B cell (primary cell): ENCODE data around the gene UBAC2. TPM values are rescaled to one million over a fixed set of nuclear protein-coding genes. Genes with fewer than 3 reads are reported as not detected.

Experiments
- ATAC-seq: fragments of 200-7000 bp; cut with Tn5 transposase; one replicate; pipeline ENCODE4 v1.10.0; 2021; ENCODE audit warnings: low read depth, mild to moderate bottlenecking, moderate number of reproducible peaks, moderate library complexity
- CTCF ChIA-PET: fragments of 350-600 bp; sonication (Branson Sonifier 250); formaldehyde crosslinking; loops from one replicate; lab custom pipeline; 2021; ENCODE audit warnings: antibody characterized with exemption, inconsistent platforms; lab: Charles Lee
- POLR2A ChIA-PET: fragments of 350-600 bp; sonication (Branson Sonifier 250); formaldehyde crosslinking; loops from one replicate; lab custom pipeline; 2021; ENCODE audit warnings: antibody characterized with exemption; lab: Charles Lee
- DNase-seq: peaks from one replicate; pipeline ENCODE4 v3.0.0; 2013
- H2AFZ ChIP-seq: 2 replicates; pipeline ENCODE4 v1.6.1; 2012; ENCODE audit warnings: mild to moderate bottlenecking, low read depth, low read length; ENCODE audit not compliant: insufficient read depth, poor library complexity, severe bottlenecking
- H3K27ac ChIP-seq, 2 donors: 1 replicate in 1 of 2; 2 replicates in 1 of 2; pipeline ENCODE4 v1.5.1; 2012 to 2013; ENCODE audit warnings: low read length in 2 of 2, mild to moderate bottlenecking in 2 of 2, moderate library complexity in 1 of 2
- H3K27me3 ChIP-seq, 4 experiments: fragments of 200-600 bp in 1 of 4; sonication (generic) in 1 of 4; replicated peaks in 1 of 4; 1 replicate in 2 of 4; 2 replicates in 2 of 4; pipeline versions ENCODE4 v1.6.1 to v1.7.0; 2013 to 2016; ENCODE audit warnings: low read length in 3 of 4, mild to moderate bottlenecking in 2 of 4, mixed read lengths in 1 of 4, moderate library complexity in 1 of 4; ENCODE audit not compliant: insufficient read depth in 4 of 4, control insufficient read depth in 3 of 4; ENCODE audit errors: control extremely low read depth in 1 of 4
- H3K36me3 ChIP-seq, 2 experiments: replicated peaks in 1 of 2; 1 replicate in 1 of 2; 2 replicates in 1 of 2; pipeline versions ENCODE4 v1.6.1 to v1.7.1; 2013; ENCODE audit warnings: low read length in 1 of 2; ENCODE audit not compliant: insufficient read depth in 2 of 2, control insufficient read depth in 1 of 2; ENCODE audit errors: control extremely low read depth in 1 of 2, extremely low read depth in 1 of 2
- H3K4me1 ChIP-seq, 2 donors: fragments of 200-600 bp in 1 of 2; sonication (generic) in 1 of 2; 1 replicate in 1 of 2; 2 replicates in 1 of 2; pipeline versions ENCODE4 v1.5.1 to v1.6.1; 2013 to 2017; ENCODE audit warnings: low read length in 2 of 2; ENCODE audit not compliant: control insufficient read depth in 2 of 2, insufficient read depth in 2 of 2
- H3K4me2 ChIP-seq: replicated peaks from 2 replicates; pipeline ENCODE3; 2012; ENCODE audit warnings: mild to moderate bottlenecking, low read depth, low read length; ENCODE audit not compliant: poor library complexity, severe bottlenecking
- H3K4me3 ChIP-seq, 5 experiments: fragments of 200-600 bp in 1 of 5; sonication (generic) in 1 of 5; 1 replicate in 3 of 5; 2 replicates in 2 of 5; pipeline versions ENCODE4 v1.5.1 to v1.7.0; 2011 to 2016; ENCODE audit warnings: low read length in 4 of 5, mild to moderate bottlenecking in 4 of 5, low read depth in 2 of 5, control low read depth in 1 of 5, moderate library complexity in 1 of 5; ENCODE audit not compliant: insufficient read depth in 1 of 5; ENCODE audit errors: control extremely low read depth in 1 of 5, extremely low read depth in 1 of 5
- H3K79me2 ChIP-seq: fragments of 200-600 bp; sonication (generic); one replicate; pipeline ENCODE4 v1.6.0; 2016; ENCODE audit warnings: low read length; ENCODE audit not compliant: control insufficient read depth, insufficient read depth
- H3K9ac ChIP-seq: fragments of 200-600 bp; sonication (generic); 2 replicates; pipeline ENCODE4 v1.6.1; 2017; ENCODE audit warnings: mild to moderate bottlenecking, low read length, moderate library complexity
- H3K9me3 ChIP-seq, 3 donors: one replicate each; pipeline versions ENCODE4 v1.6.1 to v1.7.1; 2013; ENCODE audit warnings: low read length in 2 of 3; ENCODE audit not compliant: control insufficient read depth in 2 of 3, insufficient read depth in 1 of 3; ENCODE audit errors: control extremely low read depth in 1 of 3
- H4K20me1 ChIP-seq: 2 replicates; pipeline ENCODE4 v1.6.0; 2012; ENCODE audit warnings: mild to moderate bottlenecking, low read length; ENCODE audit not compliant: insufficient read depth, control insufficient read depth, poor library complexity, severe bottlenecking
- H3K27ac Mint-ChIP-seq: one replicate; pipeline ENCODE4 v1.8.0; 2021; ENCODE audit warnings: mixed read lengths
- H3K27me3 Mint-ChIP-seq: one replicate; pipeline ENCODE4 v1.8.0; 2021; ENCODE audit warnings: mixed read lengths
- H3K4me1 Mint-ChIP-seq: one replicate; pipeline ENCODE4 v1.8.0; 2021; ENCODE audit warnings: mixed read lengths
- H3K4me3 Mint-ChIP-seq: one replicate; pipeline ENCODE4 v1.8.0; 2021; ENCODE audit warnings: mixed read lengths
- H3K9me3 Mint-ChIP-seq: one replicate; pipeline ENCODE4 v1.8.0; 2022; ENCODE audit warnings: mixed read lengths; ENCODE audit not compliant: insufficient read depth
- EZH2 ChIP-seq: IDR thresholded peaks from 2 replicates; pipeline ENCODE4 v1.6.1; 2012; ENCODE audit warnings: borderline replicate concordance, low read depth, mild to moderate bottlenecking, moderate library complexity, low read length; ENCODE audit not compliant: insufficient read depth, poor library complexity, severe bottlenecking
- WGBS: methylation state at CpG from one replicate; pipeline ENCODE4 v1.1.5; 2013; ENCODE audit warnings: missing lambda C conversion rate; ENCODE audit not compliant: insufficient coverage; 5-methylcytosine and 5-hydroxymethylcytosine counted together
- intact Hi-C: fragments of 100-400 bp; cut with micrococcal nuclease; formaldehyde crosslinking; loops from one replicate; pipeline ENCODE4 v1.10.0; 2022
- polyA plus RNA-seq: library from polyadenylated mRNA; depleted of rRNA; stranded (reverse); fragments of >200 nt; gene quantifications from 2 replicates; pipeline ENCODE4 v1.2.3, GENCODE V29; 2012
- total RNA-seq, 2 donors: library from RNA; stranded (reverse); fragments of 120-200 nt in 1 of 2; gene quantifications; 1 replicate in 1 of 2; 2 replicates in 1 of 2; pipeline versions ENCODE4 v1.2.3 to v1.2.4, GENCODE V29; 2013 to 2022
- TF ChIP-seq, protein P1 (sequence below): fragments of 200-600 bp; IDR thresholded peaks from one replicate; pipeline ENCODE4 v1.8.0; 2022; ENCODE audit warnings: antibody characterized with exemption, mild to moderate bottlenecking

UBAC2 gene
- total and polyA plus RNA-seq, 2 donors (not counting 1 experiment from before 2014, with no cell fraction given): 56.3 to 60.8 TPM

DNA sequence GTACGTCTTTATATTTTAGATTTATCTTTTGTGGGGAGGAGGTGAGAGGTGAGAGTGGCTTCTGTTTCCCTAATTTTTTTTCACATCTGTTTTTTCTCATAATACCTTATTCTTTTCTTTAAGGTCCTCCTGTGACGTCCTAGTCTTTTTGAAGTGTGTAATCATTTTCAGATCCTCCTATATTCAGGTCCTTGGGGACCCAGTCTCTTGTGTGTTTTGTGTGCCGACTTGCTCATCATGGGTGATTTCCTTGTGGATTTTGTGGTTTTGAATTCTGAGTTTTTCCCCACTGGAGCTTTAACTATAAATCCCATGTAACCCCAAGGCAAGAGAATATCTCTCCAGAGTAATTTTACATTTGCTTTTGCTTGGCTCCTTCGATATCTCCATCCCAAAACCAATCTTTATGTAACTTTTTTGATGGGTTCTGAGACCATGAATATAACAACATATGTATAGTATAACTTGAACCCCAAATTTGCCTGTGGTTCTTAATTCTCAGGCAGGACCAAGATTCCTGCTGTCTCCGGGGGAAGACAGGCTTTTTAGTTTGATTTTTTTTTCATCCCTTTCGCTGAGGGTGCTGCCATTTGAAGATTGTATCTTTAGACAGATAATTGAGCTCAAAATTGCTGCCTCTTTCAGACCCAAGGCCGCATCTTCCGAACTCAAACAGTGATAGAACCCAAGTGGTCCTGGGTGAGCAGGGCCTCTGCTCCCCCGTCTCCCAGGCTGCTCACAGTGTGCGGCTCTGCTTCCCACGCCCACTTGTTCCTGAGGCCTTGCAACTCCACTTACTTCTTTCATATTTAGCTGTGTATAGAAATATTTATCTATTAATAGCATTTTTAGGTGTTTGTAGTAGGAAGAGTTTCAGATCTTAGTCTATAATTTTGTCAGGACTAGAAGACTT, 165.7 kb downstream of the UBAC2 start:
- Histone ChIP-seq H2AFZ (no peak overlapping the region), H3K9ac (no peak overlapping the region), H3K79me2 (peaks cover 48% of the 10 kb centered on the region), H3K27ac (peak overlapping the region; percentile 19 to 29), H3K4me2 (peak overlapping the region; percentile 23), H3K36me3 (peaks cover 5 to 42% of the 10 kb centered on the region in 2 experiments), H3K27me3 (no peaks in the 10 kb centered on the region), H3K4me3 (peak overlapping the region in 1 of 5 experiments; percentile 17), H3K9me3 (no peaks in the 10 kb centered on the region), H3K4me1 (peaks cover 53% of the 10 kb centered on the region in 2 donors), H4K20me1 (no peaks in the 10 kb centered on the region)
- peak overlapping the region; percentile 63 for H3K4me3 Mint-ChIP-seq
- H3K9me3 Mint-ChIP-seq: peaks cover 3% of the 10 kb centered on the region
- peak overlapping the region; percentile 82 for H3K27ac Mint-ChIP-seq
- intact Hi-C loops: loop anchor here (1.0 kb wide), 2 partner anchors 9 kb away; no protein-coding TSS in a partner anchor
- POLR2A ChIA-PET: interaction anchor here (0.5 to 1.6 kb wide), 3 partner anchors 9 to 133 kb away, joined by 4 to 5 read pairs (median 5); no protein-coding TSS in a partner anchor
- no peaks in the 10 kb centered on the region for H3K27me3 Mint-ChIP-seq
- peak; percentile 85 for ATAC-seq
- H3K4me1 Mint-ChIP-seq: peaks cover 77% of the 10 kb centered on the region
- CTCF ChIA-PET: interaction anchor here (1.4 to 3.7 kb wide), 9 partner anchors 9 to 97 kb away, joined by 3 to 19 read pairs (median 6); no protein-coding TSS in a partner anchor
- peak; percentile 85 for DNase-seq
- TF ChIP-seq EZH2: no peak
- TF ChIP-seq, protein P1, sequence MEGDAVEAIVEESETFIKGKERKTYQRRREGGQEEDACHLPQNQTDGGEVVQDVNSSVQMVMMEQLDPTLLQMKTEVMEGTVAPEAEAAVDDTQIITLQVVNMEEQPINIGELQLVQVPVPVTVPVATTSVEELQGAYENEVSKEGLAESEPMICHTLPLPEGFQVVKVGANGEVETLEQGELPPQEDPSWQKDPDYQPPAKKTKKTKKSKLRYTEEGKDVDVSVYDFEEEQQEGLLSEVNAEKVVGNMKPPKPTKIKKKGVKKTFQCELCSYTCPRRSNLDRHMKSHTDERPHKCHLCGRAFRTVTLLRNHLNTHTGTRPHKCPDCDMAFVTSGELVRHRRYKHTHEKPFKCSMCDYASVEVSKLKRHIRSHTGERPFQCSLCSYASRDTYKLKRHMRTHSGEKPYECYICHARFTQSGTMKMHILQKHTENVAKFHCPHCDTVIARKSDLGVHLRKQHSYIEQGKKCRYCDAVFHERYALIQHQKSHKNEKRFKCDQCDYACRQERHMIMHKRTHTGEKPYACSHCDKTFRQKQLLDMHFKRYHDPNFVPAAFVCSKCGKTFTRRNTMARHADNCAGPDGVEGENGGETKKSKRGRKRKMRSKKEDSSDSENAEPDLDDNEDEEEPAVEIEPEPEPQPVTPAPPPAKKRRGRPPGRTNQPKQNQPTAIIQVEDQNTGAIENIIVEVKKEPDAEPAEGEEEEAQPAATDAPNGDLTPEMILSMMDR: no peak
- WGBS: 100% methylated on average over 4 of the region's 11 CpGs
